Medulla oblongata (tissue), 1 donor: ENCODE data around the gene SLC16A8.
A peak's percentile ranks its signal among the peaks of the same experiment; 100 is the strongest.
"Not testable (repeated sequence)": the region's sequence is repeated elsewhere in the genome, so short reads cannot be mapped to it uniquely, and the experiment has no call there.

Experiments
- DNase-seq: peaks from one replicate; pipeline ENCODE4 v3.0.0-alpha.2; 2015; ENCODE audit errors: extremely low spot score

The SLC16A8 gene

GRCh38 chr22:38043151-38044039 is 40.6 kb downstream of the SLC16A8 start:
- DNase-seq = no peak

DNA sequence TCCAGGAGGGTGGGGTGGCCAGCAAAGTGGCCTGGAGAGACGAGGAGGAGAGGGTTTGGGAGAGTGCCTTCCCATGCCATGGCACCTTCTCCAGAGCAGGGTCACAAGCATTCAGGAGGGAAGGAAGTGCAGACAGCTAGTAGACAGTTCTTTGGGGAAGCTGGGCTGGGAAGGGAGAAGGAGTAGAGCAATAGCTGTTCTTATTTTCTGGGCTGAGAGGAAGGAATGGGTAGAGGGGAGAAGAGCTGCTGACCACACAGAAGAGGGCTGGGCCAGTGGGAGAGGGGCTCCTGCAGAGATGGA is 41.5 kb downstream of the SLC16A8 start:
- DNase-seq = no peak

GRCh38 chr22:38041760-38042487 is 42.1 kb downstream of the SLC16A8 start:
- DNase-seq = no peak

DNA sequence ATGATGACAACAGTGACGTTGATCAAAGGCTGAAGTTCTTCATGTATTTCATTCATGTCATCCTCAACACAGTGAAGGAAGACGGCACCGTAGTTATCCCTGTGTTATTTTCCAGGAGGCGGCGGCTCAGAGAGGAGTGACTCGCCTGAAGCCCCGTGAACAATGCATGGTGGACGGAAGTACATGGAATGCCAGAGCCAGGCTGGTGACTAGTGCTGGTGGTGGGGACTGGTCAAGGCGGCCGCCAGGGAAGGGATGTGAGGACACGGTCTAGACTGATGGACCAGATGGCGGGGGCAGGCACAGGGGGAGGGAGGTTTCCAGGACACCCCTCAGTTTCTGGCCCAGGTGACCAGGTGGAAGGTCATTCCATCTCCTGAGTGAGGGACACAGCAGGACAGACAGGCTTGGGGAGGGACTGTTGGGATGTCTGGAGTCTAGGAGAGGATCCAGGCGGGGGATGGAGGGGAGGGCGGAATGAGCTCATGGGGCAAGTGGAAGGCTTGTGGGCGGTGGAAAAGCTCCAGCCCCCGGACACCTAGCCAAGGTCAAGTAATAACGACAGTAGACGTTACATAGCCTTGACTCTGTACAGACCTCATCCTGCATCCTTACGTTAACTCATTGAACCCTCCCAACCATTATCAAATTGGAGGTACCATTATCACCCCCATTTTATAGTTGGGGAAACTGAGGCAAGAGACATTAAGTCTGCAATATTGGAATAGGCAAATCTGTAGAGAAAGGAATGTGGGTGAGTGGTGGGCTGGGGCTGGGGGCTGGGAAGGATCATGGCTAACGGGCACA is 42.8 kb downstream of the SLC16A8 start:
- DNase-seq = no peak

GRCh38 chr22:38038890-38039812 is 44.8 kb downstream of the SLC16A8 start:
- DNase-seq = no peak

GRCh38 chr22:38038426-38038825 is 45.6 kb downstream of the SLC16A8 start:
- DNase-seq = peak; percentile 94

GRCh38 chr22:38037367-38038150 is 46.4 kb downstream of the SLC16A8 start:
- not testable (repeated sequence) for DNase-seq

GRCh38 chr22:38036392-38037062 is 47.5 kb downstream of the SLC16A8 start:
- no peak for DNase-seq

DNA sequence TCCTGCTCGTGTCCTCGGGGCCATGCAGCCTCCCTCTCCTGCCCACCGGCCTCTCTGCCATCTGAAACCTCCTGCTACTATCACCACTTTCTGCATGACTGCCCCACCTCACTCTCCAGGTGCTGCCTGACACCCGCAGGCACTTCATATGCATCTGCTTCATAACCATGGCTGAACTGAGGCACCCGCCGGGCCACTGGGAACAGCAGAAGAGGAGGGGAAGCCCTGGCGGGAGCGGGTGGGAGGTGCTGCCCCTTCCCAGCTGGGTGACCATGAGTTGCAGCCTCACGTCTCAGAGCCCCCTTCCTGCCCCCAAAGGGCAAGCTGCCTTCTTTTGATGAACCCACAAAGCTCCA is 48.5 kb downstream of the SLC16A8 start:
- DNase-seq = no peak

- DNase-seq = no peak
Observed at GRCh38 chr22:38034884-38035529, 49.0 kb downstream of the SLC16A8 start.

- DNase-seq = peak; percentile 93
Observed at GRCh38 chr22:38034278-38034882, 49.6 kb downstream of the SLC16A8 start.

GRCh38 chr22:38033522-38034277 is 50.3 kb downstream of the SLC16A8 start:
- DNase-seq = peak; percentile 92

DNA sequence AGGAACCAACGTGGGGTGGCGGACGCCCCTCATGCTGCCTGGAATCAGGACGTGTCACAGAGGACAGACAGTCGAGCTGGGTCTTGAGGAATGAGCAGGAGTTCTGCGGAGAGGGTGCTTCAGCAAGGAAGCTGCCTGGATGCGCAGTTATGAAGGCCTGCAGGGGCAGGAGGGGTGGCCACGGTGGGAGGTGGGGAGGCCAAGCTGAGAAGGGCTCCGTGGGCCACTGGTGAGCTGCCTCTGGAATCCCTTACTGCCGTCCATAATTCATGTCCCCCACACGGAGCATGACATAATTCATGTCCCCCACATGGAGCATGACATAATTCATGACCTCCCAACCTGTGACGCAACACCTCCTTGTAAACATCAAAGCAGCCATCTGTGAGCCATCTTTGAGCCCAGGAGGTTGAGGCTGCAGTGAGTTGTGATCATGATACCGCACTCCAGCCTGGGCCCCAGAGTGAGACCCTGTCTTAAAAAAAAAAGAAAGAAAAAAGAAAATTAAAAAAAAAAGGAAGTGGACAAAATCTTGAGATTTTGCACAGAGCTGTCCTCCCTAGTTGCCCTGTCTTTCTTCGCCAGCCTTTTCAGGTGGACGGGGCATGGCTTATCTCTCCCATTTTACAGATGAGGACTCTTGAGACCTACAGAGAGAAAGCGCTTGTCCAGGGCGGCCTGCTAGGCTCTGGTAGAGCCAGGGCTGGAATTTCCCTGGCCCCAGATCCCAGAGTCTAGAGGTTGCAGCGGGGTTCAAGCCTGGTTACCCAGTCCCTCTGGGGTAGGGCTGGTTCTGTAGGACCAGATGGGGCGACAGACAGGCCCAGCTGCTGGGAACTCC is 51.1 kb downstream of the SLC16A8 start:
- no peak for DNase-seq

- no peak for DNase-seq
Observed at GRCh38 chr22:38031491-38031890, 52.5 kb downstream of the SLC16A8 start.

- no peak for DNase-seq
Observed at GRCh38 chr22:38030311-38031133, 53.5 kb downstream of the SLC16A8 start.

DNA sequence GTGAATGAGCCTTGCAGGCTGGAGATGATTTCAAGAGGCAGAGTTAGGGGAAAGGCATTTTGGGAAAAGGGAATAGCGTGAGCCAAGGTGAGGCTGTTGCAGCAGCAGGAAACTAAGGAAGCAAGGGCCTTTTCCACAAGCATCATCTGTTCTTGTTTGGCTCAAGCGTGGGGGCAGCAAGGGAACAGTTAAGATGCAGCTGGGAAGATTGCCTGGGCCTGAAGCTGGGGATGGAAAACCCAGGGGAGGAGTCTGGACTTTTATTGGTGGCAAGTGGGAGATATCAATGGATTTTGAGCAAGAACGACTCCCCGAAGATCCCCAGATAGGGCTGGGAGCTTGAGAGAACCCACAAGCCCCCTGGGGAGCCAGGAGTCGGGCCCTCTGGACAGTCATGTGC is 54.1 kb downstream of the SLC16A8 start:
- DNase-seq = no peak
